Fibroblast of skin of scalp (primary cell): ENCODE measurements around the gene CRYGD. TPM values are rescaled to one million over a fixed set of nuclear protein-coding genes. Genes with fewer than 3 reads are reported as not detected.
"Not testable (repeated sequence)": the region's sequence is repeated elsewhere in the genome, so short reads cannot be mapped to it uniquely, and the experiment has no call there.

Experiments used
- DNase-seq: peaks from one replicate; pipeline ENCODE4 v3.0.0-alpha.2; 2013
- polyA plus RNA-seq, 2 experiments: library from polyadenylated mRNA; unstranded; fragments of 120-200 nt; gene quantifications; one replicate each; pipeline ENCODE4 v1.2.1, GENCODE V29; 2013; ENCODE audit not compliant: insufficient read length in 2 of 2

Gene CRYGD
- not detected for polyA plus RNA-seq (2013, experiment 1 of 2; ENCODE audit: insufficient read length)
- not detected for polyA plus RNA-seq (2013, experiment 2 of 2; ENCODE audit: insufficient read length)

DNA sequence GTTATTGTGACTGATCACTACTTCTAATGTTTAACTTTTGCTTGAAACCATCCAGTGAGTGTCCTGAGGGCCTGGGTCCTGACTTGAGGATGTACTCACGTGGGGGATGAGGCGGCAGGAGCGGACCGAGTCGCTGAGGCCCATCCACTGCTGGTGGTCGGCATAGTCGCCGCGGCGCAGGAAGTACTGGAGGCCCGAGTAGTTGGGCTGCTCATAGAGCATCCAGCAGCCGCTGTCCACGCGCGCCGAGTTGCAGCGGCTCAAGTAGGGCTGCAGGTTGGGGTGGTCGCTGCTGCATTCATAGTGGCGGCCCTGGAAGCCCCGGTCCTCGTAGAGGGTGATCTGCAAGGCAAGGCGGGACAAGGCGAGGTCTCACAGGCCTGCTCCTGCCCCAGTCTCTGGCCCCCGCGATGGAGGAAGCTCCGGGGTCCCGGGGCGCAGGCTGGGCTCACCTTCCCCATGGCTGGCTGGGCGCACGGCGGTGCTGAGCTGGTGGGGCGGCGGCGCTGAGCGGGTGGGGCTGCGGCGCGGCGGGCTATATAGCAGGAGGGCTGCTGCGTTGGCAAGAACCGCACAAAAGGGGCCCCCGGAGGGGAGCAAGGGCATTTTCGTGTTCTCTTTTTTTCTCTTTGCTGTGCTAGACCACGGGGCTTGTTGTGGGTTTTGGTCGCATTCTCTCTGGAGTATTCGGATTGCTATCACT lies at the start of gene CRYGD:
CRYGD (minus strand) TSS at position 512 of the 703 bp plus-strand sequence; CDS start at position 461, 51 bp downstream.
- DNase-seq, result not testable (repeated sequence)

DNA sequence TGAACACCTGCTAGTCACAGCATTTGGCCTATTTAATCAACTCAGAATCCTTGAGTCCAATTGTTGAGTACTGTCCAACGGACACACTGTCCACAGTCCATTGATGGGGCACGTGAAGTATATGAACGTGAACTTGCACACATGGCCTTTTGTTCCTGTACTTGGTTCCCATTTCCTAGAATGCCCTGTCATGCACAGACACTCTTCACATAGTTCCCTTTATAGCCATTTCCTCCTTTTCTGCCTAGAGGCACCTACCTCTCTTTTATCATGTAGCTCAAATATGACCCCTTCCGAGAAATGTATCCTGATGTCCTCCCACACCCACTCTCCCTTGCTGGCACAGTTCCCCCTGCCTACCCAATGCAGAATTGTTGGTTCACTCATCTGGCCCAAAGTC lies 47.8 kb upstream of the CRYGD start:
- DNase-seq, result no peak

DNA sequence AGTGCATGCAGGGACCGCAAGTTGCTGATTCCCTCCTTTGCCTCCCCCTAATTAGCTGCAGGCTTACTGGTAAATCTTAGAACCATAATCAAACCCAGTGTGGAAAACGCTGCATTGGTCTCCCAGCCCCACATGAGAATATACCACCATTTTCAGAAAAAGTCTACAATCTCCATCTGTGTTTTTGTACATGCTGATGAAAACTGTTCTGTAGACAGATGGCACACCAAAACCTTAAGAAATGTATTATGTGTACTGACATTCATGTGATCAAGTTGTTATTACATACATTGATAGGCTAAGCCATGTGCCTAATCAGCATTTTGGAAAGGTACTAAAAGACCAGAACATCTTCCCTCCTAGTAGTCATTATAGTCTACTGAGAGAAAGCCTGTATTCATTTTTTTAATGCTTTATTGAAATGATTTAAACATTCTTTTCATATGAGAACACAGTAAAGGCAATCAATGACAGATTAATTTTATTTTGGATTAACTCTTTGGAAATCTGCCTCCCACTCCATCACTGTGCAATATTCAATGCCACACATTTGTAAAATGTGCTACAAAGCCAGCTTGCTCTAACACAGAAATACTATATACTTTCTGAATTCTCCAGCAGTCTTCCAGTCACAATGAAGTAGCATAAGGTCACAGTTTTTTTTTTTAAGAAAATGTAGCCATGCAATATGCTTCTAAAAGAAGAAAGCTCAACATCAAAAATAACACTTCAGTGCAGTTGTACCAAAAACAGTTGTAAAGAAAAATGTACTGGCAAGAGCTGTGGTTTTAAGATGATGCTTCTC lies 40.8 kb upstream of the CRYGD start:
- DNase-seq, result no peak

DNA sequence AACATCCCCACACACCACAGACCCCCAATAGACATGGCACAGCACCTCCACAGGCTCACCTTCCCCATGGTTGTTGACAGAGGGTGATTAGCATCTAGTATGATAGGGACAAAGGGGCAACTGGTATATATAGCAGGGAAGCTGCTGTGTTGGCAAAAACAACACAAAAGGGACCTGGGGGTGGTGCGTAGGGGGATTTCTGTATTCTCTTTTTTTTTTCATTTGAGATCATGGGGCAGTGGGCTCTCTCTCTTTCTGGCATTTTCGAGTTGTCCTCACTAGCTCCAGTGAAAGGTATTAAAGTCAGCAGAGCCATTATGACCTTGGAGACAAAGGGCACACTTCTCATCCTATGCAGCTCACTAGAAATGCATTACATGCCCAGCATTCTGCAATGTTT lies 39.2 kb upstream of the CRYGD start, which contains the start of gene CRYGA:
CRYGA (minus strand) TSS at position 101 of the 400 bp plus-strand sequence; CDS start at position 68, 33 bp downstream.
- DNase-seq, result no peak

DNA sequence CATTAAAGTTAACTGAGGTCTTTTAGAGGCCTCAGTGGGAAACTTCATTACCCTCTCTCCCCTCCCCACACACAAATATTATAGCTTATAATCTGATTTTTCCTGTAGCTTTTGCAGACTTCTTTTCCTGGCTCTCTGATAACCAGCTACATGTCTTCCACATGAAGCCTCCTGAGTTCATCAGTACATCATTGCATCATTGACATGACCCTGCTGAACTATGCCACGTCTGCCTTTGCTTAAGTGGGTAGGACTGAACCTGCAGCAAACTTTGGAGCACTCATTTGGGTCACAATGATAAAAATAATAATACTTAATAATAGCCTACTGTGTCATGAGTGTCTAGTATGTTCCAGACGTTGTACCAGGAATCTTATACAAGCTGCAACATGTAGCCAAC lies 32.1 kb upstream of the CRYGD start:
- no peak for DNase-seq

DNA sequence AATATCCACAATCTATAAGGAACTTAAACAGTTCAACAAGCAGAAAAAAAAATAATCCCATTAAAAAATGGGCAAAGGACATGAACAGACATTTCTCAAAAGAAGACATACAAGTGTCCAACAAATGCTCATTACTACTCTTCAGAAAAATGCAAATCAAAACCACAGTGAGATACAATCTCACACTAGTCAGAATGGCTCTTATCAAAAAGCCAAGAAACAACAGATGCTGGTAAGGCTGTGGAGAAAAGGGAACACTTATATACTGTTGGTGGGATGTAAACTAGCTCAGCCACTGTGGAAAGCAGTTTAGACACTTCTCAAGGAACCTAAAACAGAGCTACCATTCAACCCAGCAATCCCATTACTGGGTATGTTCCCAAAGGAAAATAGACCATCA lies 28.8 kb upstream of the CRYGD start:
- DNase-seq, result no peak

DNA sequence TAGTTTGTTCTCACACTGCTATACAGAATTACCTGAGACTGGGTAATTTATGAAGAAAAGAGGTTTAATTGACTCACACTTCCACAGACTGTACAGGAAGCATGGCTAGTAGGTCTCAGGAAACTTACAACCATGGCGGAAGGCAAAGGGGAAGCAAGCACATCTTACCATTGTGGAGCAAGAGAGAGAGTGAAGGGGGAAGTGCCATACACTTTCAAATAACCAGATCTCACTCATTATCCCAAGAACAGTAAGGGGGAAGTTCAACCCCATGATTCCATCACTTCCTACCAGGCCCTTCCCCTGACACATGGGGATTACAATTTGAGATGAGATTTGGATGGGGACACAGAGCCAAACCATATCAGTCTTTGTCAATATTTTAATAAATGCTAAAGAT lies 26.6 kb upstream of the CRYGD start:
- DNase-seq, result no peak

DNA sequence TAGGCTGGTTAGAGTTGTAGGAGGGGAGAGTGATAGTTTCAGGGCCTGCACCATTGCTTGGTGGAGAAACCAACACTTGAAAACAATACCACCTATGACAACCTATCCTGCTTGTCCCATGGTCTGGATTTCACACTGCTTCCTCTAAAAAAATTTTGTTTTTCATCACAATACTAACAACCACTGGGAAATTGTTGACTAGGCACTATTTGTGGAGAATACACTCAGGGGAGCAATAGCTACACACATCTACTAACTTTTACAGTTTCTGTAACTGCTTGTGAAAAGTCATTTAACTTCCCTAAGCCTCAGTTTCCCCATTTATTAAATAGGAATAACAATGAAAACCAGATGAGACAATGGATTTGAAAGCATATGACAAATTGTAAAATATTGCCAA lies 25.8 kb upstream of the CRYGD start:
- DNase-seq, result no peak

DNA sequence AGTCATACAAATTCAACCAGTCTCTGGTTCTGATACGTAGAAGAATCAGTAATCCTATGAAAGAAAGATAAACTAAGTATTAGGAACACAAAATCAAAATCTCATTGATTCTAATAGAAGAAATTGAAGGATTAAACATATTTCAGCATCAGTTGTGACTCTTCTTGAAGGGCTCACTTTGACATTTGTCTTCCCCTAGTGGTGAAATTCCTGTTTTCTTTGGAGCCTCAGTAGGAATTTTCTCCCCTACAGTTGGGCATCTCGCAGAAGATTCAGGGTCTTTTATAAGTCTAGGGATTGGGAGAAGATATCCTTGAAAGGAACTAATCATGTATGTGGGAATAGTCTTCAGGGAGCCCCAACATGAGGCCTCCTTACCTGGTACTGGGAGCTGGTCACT lies 24.5 kb upstream of the CRYGD start:
- DNase-seq, result no peak

DNA sequence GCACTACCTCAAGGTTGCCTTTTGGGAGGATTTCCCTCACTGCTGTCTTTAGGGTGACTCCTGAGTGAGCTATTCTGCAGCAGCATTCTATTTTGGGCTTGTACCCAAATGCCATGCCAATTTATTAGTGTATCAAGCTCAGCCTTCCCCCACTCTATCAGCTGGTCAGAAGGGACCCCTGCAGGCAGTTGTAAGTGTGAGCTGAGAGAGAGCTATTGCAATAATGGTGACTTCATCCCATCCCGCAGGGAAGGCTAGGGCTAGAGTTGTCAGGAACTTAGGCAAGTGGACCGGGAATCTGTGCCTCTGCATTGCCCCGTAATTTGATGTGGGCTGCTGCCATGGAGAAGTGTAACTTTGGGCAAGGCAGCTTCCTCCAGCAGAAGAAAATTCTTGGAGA lies 23.4 kb upstream of the CRYGD start:
- no peak for DNase-seq

DNA sequence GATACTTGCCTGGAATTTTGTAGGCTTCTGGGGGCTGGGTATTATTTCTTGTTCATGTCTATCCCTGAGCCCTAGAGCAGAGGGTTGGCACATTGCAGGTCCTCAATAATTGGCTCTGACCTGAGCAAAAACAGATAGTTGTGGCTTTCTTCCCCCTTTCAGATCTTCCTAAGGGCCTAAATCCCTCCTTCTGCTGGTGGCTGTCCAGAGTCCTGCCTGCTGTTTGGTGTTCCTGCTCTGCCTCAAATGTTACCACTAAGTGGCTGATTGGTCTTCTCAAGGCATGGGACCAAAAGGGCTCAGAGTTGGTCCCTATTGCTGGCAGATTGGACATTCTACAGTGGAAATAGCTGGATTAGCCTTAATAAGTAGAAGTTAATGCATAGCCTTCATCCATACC lies 22.7 kb upstream of the CRYGD start:
- DNase-seq, result no peak

DNA sequence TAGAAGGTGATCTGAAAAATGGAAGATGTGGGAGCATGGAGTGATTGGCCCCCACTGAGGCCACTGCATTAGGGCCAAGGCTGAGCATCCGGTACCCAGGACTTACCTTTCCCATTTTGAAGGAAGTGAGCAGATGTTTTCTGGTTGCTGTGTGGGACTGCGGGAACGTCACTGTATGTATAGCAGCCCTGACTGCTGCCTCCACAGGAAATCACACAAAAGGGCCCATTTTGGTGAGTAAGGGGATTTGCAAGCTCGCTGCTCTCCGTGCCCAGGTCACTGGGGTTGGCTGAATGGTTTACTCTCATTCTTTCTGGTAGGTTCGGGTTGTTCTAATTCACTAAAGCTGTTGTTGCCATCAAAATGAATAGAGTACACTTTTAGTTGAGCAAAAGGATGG lies 21.7 kb upstream of the CRYGD start, which contains the start of gene CRYGB:
CRYGB (minus strand) TSS at position 153 of the 400 bp plus-strand sequence; CDS start at position 115, 38 bp downstream.
- no peak for DNase-seq

DNA sequence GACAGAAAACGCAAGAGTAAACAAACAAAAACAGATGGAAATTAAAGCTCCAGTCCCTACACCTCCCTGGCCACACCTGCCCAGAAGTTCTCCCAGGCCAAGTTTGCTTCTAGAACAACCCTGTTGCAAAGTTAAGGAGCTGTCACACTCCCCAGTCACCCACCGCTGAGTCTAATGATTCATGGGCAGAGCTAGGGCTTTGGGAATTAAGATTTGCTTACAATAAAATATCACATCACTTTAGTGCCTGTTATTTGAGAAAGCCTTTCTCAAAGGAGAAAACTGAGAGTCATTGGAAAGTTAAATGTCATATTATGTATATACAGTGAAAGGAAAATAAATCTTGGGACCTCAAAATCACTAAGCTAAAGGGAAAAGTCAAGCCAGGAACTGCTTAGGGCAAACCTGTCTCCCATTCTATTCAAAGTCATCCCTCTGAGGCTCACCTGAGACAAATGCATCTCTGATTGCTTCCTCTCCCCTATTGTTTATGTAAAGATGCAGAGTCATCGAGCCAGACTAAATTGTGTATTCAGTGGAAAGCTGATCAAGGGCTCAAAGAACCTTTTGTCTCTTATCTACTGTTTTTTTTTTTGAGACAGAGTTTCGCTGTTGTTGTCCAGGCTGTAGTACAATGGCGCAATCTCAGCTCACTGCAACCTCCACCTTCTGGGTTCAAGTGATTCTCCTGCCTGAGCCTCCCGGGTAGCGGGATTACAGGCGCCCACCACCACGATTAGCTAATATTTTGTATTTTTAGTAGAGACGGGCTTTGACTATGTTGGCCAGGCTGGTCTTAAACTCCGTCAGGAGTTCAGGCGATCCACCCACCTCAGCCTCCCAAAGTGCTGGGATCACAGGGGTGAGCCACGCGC lies 18.8 kb upstream of the CRYGD start:
- DNase-seq, result no peak

DNA sequence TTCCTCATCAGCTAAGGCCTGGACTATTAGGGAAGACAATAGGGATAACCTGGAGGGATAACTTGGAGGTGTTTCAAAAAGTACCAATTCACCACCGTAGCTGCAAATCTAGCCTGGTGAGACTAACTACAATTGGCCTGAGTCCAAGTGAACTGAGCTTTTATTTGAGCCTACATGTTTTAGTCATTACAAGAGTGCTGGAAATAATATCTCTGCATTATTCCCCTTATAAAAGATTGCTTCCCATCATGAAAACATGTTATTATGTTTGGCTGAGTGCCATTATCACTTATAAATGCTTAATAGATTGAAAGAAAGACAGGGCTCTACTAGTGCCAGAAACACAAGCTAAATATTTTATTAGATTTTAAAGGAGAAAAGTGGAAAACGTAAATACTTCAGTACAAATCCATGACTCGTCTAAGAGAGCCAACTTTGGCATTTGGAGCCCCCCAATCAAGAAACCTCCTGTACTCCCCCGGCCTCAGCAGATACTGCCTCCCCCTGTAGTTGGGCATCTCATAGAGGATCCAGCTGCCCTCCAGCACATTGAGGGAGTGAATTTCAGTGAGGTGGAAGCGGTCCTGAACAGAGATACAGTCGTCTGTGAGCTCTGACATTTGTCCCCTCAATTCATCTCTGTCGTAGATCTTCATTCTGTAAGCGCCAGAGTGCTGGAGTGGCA lies 18.1 kb upstream of the CRYGD start:
- DNase-seq, result peak; percentile 10

DNA sequence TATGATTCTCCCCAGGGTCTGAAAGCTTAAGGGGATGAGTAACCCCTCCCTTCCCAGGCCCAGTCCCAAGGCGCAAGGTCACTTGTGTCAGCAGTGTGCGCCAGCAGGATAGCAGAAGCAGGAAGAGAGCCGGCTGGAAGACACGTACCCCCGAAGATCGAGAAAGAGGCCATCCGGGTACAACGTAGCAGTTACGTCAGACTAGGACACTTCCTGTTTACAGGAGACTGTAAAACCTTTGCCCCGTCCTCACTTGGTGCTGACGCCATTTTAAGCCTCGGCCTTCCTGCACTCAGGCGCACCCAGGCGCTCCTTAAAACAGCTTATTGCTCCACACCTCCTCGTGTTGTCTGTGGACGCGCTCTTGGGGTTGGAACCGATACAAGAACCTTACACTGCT lies 15.1 kb upstream of the CRYGD start:
- no peak for DNase-seq

DNA sequence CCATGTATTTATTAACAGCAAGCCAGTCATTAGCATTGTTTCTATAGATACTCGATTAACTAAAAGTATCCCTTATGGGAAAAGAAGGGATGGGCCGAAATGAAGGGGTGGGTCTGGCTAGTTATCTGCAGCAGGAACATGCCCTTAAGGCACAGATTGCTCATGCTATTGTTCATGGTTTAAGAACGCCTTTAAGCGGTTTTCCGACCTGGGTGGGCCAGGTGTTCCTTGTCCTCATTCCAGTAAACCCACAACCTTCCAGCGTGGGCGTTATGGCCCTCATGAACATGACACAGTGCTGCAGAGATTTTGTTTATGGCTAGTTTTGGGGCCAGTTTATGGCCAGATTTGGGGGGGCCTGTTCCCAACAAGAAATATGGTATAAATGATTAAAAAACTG lies 14.0 kb upstream of the CRYGD start:
- DNase-seq, result not testable (repeated sequence)

DNA sequence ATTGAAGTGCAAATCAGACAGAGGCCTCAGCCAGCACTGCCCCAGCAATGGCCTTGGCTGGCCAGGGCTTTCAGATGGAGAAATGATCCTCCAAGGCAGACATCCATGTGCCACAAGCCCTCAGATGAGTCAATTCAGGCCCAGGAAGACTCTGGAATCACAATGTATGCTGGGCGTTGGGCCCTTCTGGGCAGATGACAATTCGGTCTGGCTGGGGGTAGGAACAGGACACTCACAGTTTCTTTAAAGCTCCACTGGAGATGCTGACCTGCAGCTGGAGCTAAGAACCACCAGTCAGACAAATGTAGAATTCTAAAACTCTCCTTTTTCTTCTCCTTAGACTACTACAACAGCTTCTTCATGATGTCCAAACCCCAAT lies 12.4 kb upstream of the CRYGD start:
- DNase-seq, result no peak

DNA sequence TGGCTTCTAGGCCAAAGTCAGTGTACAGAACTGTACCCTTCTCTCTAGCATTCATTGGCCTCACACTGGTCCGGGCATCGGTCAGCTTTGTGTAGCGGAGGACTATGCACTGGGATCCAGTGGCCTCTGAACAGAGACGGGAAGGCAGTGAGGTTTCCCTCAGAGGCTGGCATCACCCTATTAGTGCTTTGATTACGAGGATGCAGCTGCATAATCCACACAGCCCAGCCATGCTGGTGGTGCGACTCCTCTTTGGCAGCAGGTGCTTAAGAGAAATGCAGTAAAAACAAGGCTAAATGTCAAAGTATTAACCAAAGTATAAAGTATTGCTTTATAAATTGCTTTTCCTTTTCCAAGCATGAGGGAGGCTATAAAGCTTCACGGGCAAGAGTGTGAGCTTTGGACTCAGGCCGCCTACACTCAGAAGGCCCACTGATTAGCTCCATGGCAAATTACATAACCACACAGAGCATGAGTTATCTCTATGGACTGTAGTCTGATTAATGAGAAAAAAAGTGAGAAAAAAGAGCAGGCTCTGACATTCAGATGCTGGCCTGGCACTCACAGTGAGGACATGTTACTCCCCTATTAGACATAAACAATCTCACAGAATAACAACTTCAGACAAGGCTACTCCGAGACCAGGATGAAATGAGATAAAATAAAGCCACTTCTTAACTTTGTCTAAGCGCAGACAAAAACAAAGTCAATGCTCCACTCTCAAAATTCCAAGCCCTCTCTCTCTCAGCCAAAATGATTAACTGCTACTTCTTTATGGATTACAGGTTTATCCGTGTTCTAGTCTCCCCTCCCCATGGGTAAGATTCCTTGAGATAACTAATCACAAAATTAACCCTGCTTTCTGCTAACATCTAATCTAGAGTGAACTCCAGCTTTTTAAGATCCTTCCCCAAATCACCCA lies 11.7 kb upstream of the CRYGD start:
- DNase-seq, result no peak

DNA sequence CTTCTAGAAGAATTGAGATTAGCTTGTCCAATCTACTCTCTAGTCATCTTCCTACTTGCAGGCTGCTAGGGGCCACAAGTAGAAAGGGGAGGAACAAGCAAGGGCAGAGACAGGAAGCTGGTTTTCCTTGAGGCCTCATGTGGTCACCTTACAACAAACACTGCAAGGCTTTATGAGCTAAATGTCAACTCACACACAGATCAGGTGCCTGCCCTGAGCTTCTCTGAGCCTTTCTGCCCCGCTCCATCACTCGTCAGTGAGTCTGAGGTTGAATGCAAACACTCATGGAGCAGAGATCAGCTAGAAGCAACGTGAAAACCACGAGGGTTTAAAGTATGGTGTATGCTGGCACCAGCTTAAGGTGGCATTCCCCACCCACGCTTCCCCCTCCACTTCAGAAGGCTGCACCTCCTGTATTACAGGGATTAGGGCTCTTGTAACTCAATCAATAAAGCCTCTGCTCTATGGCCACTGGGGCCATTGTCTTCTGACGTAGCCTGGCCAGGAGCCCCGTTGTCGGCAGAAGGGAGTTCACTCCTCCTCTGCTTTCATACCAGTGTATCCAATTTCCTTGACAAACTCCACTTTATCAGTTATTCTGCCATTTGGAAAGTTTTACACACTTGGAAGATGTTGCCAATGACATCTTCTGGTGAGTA lies 10.7 kb upstream of the CRYGD start:
- DNase-seq, result no peak

DNA sequence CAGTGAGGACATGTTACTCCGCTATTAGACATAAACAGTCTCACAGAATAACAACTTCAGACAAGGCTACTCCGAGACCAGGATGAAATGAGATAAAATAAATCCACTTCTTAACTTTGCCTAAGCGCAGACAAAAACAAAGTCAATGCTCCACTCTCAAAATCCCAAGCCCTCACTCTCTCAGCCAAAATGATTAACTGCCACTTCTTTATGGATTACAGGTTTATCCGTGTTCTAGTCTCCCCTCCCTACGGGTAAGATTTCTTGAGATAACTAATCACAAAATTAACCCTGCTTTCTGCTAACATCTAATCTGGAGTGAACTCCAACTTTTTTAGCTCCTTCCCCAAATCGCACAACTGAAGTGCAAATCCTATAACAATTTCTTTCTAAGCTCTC lies 6.4 kb upstream of the CRYGD start:
- DNase-seq, result no peak
